Ovary (tissue), 3 donors: ENCODE measurements around the gene FBXL7.

Experiments
- CTCF ChIP-seq, 3 donors: fragments of 450-650 bp in 2 of 3; fragments of 200-600 bp in 1 of 3; IDR thresholded peaks; one replicate each; pipeline versions ENCODE4 v1.5.1 to v1.8.0; 2016 to 2022; ENCODE audit warnings: antibody characterized with exemption in 3 of 3, mild to moderate bottlenecking in 1 of 3
- POLR2A ChIP-seq: fragments of 450-650 bp; IDR thresholded peaks from one replicate; pipeline ENCODE4 v1.6.1; 2017; ENCODE audit warnings: antibody characterized with exemption, mild to moderate bottlenecking, moderate library complexity
- donor health status: DM: no; HTN: no; CAD: no.

DNA sequence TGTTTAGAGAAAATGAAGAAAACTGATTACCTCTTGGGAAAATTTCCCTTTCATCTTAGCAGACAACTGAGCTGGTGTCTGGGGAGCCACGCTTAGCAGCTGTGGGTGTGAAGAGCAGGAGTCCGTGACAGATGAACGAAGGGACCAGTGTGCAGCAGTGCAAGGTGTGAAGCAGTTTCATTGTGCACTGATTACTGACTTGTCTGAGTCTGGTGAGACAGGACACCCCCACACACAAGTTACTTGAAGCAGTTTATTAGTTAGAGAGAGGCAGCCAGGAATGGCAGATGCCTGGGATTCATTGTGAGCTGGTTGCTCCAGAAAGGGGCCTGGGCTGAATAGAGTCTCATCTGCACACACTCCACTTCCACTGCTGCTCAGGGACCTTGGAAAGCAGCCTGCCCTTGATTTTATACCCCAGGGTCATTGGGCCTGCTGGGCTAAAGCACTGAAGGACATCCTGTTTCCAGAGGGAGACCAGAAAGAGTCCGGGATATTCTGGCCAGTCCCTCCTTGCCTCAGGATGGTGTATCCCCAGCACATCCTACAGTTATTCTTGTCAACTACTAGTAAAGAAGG lies 47.4 kb downstream of the FBXL7 start:
- TF ChIP-seq POLR2A: no peak
- no peak for TF ChIP-seq CTCF (IDR thresholded peaks at IDR 0.05)
